Measurements from ENCODE around the gene C22orf42. TPM values are rescaled to one million over a fixed set of nuclear protein-coding genes. Genes with fewer than 3 reads are reported as not detected.

C22orf42 gene
- polyA plus RNA-seq, 2 of the 4 experiments (the other 2 are of a cell fraction) = not detected

DNA sequence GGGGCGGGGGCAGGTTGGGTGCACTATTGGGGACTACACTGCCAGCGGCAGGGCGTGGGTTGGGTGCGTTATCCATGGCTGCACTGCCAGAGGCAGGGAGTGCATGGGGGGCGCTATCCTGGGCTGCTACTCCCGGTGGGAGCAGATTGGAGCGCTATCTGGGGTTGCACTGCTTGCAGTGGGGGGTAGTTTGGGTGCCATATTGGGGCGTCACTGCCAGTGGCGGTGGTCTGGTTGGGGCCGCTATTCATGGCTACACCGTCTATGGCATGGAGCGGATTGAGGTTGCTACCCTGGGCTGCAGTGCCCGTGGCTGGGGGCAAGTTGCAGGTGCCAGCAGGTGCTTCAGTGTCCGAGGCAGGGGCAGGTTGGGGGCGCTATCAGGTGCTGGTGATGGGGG is 36.2 kb downstream of the C22orf42 start:
- 49% methylated on average over 5 of the region's 15 CpGs for WGBS (ENCODE audit: missing lambda C conversion rate)
- TF ChIP-seq POLR2AphosphoS2 (conservative IDR thresholded peaks at IDR 0.05; ENCODE audit: low read length) (no peak), EHMT2 (IDR thresholded peaks at IDR 0.05; ENCODE audit: low read depth) (no peak), ATOH8 (CRISPR knock-in tag; IDR thresholded peaks at IDR 0.05; ENCODE audit: low read depth) (no peak), ESRRA (IDR thresholded peaks at IDR 0.05; ENCODE audit: borderline replicate concordance, low read length) (no peak), MAFK (IDR thresholded peaks at IDR 0.05; ENCODE audit: partially characterized antibody) (no peak), PBX3 (IDR thresholded peaks at IDR 0.05) (no peak), SREBF2 (IDR thresholded peaks at IDR 0.05) (no peak), HEYL (CRISPR knock-in tag; IDR thresholded peaks at IDR 0.05) (no peak), NPAS2 (CRISPR knock-in tag; IDR thresholded peaks at IDR 0.05; ENCODE audit: borderline replicate concordance) (no peak), BHLHE40 (IDR thresholded peaks at IDR 0.05; ENCODE audit: low read depth, low read length) (no peak), CEBPB (IDR thresholded peaks at IDR 0.05) (no peak), EHF (CRISPR knock-in tag; IDR thresholded peaks at IDR 0.05) (no peak), FOXS1 (CRISPR knock-in tag; IDR thresholded peaks at IDR 0.05) (no peak), CBX2 (IDR thresholded peaks at IDR 0.05; ENCODE audit: borderline replicate concordance, low read depth) (no peak), EP300 (IDR thresholded peaks at IDR 0.05) (no peak), JUNB (IDR thresholded peaks at IDR 0.05) (no peak), USF2 (IDR thresholded peaks at IDR 0.05) (no peak)
- TF ChIP-seq, protein P1, sequence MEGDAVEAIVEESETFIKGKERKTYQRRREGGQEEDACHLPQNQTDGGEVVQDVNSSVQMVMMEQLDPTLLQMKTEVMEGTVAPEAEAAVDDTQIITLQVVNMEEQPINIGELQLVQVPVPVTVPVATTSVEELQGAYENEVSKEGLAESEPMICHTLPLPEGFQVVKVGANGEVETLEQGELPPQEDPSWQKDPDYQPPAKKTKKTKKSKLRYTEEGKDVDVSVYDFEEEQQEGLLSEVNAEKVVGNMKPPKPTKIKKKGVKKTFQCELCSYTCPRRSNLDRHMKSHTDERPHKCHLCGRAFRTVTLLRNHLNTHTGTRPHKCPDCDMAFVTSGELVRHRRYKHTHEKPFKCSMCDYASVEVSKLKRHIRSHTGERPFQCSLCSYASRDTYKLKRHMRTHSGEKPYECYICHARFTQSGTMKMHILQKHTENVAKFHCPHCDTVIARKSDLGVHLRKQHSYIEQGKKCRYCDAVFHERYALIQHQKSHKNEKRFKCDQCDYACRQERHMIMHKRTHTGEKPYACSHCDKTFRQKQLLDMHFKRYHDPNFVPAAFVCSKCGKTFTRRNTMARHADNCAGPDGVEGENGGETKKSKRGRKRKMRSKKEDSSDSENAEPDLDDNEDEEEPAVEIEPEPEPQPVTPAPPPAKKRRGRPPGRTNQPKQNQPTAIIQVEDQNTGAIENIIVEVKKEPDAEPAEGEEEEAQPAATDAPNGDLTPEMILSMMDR (IDR thresholded peaks at IDR 0.05) = no peak
- CTCF ChIA-PET = no interaction called here
- Histone ChIP-seq H3K9me3 (no peaks in the 10 kb centered on the region), H3K4me2 (no peak overlapping the region), H3K27ac (no peak overlapping the region), H3K4me1 (no peaks in the 10 kb centered on the region), H3K4me3 (no peak overlapping the region)
- no peak for FAIRE-seq
- POLR2A ChIA-PET = no interaction called here
- no peak for DNase-seq (ENCODE audit: low read depth in 1 of 2, low spot score in 1 of 2)
- ATAC-seq = no peak

GRCh38 chr22:32120603-32121002 is 38.5 kb downstream of the C22orf42 start:
- H3K9me3 ChIP-seq = no peaks in the 10 kb centered on the region
- H3K4me3 ChIP-seq = no peak overlapping the region
- no peak for ATAC-seq
- no CpG with 5 or more reads among the region's 20 CpGs for WGBS (ENCODE audit: missing lambda C conversion rate)
- no peaks in the 10 kb centered on the region for H3K4me1 ChIP-seq
- DNase-seq (ENCODE audit: low read depth in 1 of 2, low spot score in 1 of 2) = no peak
- ChIA-PET POLR2A (no interaction called here), CTCF (no interaction called here)
- no peak overlapping the region for H3K4me2 ChIP-seq
- FAIRE-seq = no peak
- no peak overlapping the region for H3K27ac ChIP-seq
- no peak for TF ChIP-seq JUN (IDR thresholded peaks at IDR 0.05)
- TF ChIP-seq CBX8 (IDR thresholded peaks at IDR 0.05) = no peak
- TF ChIP-seq ELK1 (IDR thresholded peaks at IDR 0.05; ENCODE audit: low read depth, low read length) = no peak
- TF ChIP-seq NR3C1 (IDR thresholded peaks at IDR 0.05) = no peak
- TF ChIP-seq CHD2 (IDR thresholded peaks at IDR 0.05; ENCODE audit: low read length, partially characterized antibody) = no peak
- TF ChIP-seq HMGXB4 (CRISPR knock-in tag; IDR thresholded peaks at IDR 0.05; ENCODE audit: borderline replicate concordance) = no peak
- TF ChIP-seq TP53 (CRISPR knock-in tag; IDR thresholded peaks at IDR 0.05) = no peak
- no peak for TF ChIP-seq HOXA7 (CRISPR knock-in tag; IDR thresholded peaks at IDR 0.05)
- TF ChIP-seq HDAC2 (IDR thresholded peaks at IDR 0.05) = no peak
- TF ChIP-seq KDM1A (IDR thresholded peaks at IDR 0.05; ENCODE audit: low read depth) = no peak
